ENCODE measurements around the gene CACNA1I. TPM values are rescaled to one million over a fixed set of nuclear protein-coding genes. Genes with fewer than 3 reads are reported as not detected.

Gene CACNA1I
- total RNA-seq, 1 donor from 2014 or later = not detected

GRCh38 chr22:39703928-39704639 is 133.5 kb downstream of the CACNA1I start:
- FAIRE-seq (no peak), DNase-seq (ENCODE audit: low read depth) (no peak)
- no peak for TF ChIP-seq CTCF (IDR thresholded peaks at IDR 0.05; ENCODE audit: insufficient read depth, low read length, severe bottlenecking)
- Histone ChIP-seq H3K27me3 (ENCODE audit: control insufficient read depth, insufficient read depth, low read length) (peaks cover 3% of the 10 kb centered on the region), H3K4me3 (ENCODE audit: low read depth, low read length) (no peak overlapping the region), H3K36me3 (ENCODE audit: control insufficient read depth, insufficient read depth, low read length) (no peaks in the 10 kb centered on the region)

GRCh38 chr22:39705386-39705785 is 134.8 kb downstream of the CACNA1I start:
- no peak overlapping the region for H3K4me3 ChIP-seq (ENCODE audit: low read depth, low read length)
- no peaks in the 10 kb centered on the region for H3K36me3 ChIP-seq (ENCODE audit: control insufficient read depth, insufficient read depth, low read length)
- no peak for FAIRE-seq
- TF ChIP-seq CTCF (IDR thresholded peaks at IDR 0.05; ENCODE audit: insufficient read depth, low read length, severe bottlenecking) = no peak
- DNase-seq (ENCODE audit: low read depth) = no peak
- no peaks in the 10 kb centered on the region for H3K27me3 ChIP-seq (ENCODE audit: control insufficient read depth, insufficient read depth, low read length)

DNA sequence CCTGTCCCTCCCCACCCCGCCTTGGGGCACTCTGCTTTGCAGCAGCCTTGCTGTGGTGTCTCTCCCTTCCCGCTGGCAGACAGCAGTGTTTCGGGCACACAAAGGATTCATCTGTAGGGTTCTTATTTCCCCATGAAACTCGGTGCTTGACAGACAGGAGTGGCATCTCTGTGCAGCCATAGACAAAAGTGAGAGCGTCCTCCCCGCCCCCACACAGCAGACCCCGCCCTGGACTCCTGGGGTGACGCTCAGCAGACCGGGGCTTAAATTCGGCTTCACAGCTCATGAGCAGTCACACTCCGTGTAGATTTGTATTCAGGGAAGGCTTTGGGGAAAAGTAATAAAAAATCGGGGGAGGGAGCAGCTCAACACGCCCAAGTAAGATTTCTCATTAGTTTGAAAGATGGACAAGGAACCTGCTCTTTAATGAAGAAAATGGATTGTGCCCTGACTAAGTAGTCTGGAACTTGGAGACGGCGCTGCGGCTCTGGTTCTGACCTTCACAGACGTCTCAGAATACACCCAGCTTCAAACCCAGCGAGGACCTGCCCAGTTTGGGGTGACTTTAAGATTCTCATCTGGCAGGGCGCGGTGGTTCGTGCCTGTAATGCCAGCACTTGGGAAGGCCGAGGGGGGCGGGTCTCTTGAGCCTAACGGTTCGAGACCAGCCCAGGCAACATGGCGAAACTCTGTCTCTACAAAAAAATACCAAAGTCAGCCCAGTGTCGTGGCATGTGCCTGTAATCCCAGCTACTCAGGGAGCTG is 136.0 kb downstream of the CACNA1I start:
- Histone ChIP-seq H3K27me3 (ENCODE audit: control insufficient read depth, insufficient read depth, low read length) (peaks cover 3% of the 10 kb centered on the region), H3K36me3 (ENCODE audit: control insufficient read depth, insufficient read depth, low read length) (no peaks in the 10 kb centered on the region), H3K4me3 (ENCODE audit: low read depth, low read length) (no peak overlapping the region)
- FAIRE-seq (no peak), DNase-seq (ENCODE audit: low read depth) (no peak)
- no peak for TF ChIP-seq CTCF (IDR thresholded peaks at IDR 0.05; ENCODE audit: insufficient read depth, low read length, severe bottlenecking)

DNA sequence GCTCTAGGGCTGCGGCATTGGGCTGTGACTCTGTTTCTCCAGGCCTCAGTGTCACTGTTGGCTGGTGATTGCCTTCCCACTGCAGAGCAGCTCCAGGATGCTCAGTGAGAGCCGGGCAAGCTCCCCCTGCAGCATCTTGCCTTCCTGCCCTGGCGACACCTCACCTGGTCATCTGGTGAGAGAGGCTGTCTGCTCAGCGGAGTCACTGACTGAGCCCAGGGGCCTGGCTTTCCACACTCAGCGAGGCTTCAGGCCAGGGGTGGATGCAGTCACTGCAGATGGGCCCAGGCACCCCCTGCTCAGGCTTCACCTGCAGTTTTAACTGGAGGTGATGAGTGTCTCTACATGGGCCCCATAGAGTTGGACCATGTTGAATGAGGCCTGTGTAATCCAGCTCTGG is 136.8 kb downstream of the CACNA1I start:
- no peak for TF ChIP-seq CTCF (IDR thresholded peaks at IDR 0.05; ENCODE audit: insufficient read depth, low read length, severe bottlenecking)
- DNase-seq (ENCODE audit: low read depth) (no peak), FAIRE-seq (no peak)
- H3K36me3 ChIP-seq (ENCODE audit: control insufficient read depth, insufficient read depth, low read length) = no peaks in the 10 kb centered on the region
- peaks cover 3% of the 10 kb centered on the region for H3K27me3 ChIP-seq (ENCODE audit: control insufficient read depth, insufficient read depth, low read length)
- no peak overlapping the region for H3K4me3 ChIP-seq (ENCODE audit: low read depth, low read length)

- DNase-seq (ENCODE audit: low read depth) = no peak
- no peak for TF ChIP-seq CTCF (IDR thresholded peaks at IDR 0.05; ENCODE audit: insufficient read depth, low read length, severe bottlenecking)
- no peaks in the 10 kb centered on the region for H3K36me3 ChIP-seq (ENCODE audit: control insufficient read depth, insufficient read depth, low read length)
- no peak overlapping the region for H3K4me3 ChIP-seq (ENCODE audit: low read depth, low read length)
- H3K27me3 ChIP-seq (ENCODE audit: control insufficient read depth, insufficient read depth, low read length) = peaks cover 3% of the 10 kb centered on the region
- FAIRE-seq = no peak
Observed at GRCh38 chr22:39707816-39708215, 137.3 kb downstream of the CACNA1I start.
